Natural killer cell (primary cell): ENCODE measurements around the gene CD276. TPM values are rescaled to one million over a fixed set of nuclear protein-coding genes. Genes with fewer than 3 reads are reported as not detected.

Experiments
- ATAC-seq, 3 donors: fragments of 150-1000 bp in 2 of 3; fragments of 200-7000 bp in 1 of 3; cut with Tn5 transposase; 1 replicate in 1 of 3; 2 replicates in 2 of 3; pipeline ENCODE4 v1.10.0; 2021; ENCODE audit warnings: mild to moderate bottlenecking in 2 of 3, moderate library complexity in 2 of 3
- DNase-seq, 2 donors: peaks; one replicate each; pipeline versions ENCODE4 v3.0.0 to v3.0.0-alpha.2; 2013 to 2021; ENCODE audit warnings: mixed read lengths in 1 of 2
- H3K27ac ChIP-seq: one replicate; pipeline ENCODE4 v1.5.1; 2013; ENCODE audit warnings: mild to moderate bottlenecking, low read length
- H3K27me3 ChIP-seq: one replicate; pipeline ENCODE4 v1.6.1; 2013; ENCODE audit warnings: low read length; ENCODE audit not compliant: control insufficient read depth, insufficient read depth
- H3K36me3 ChIP-seq: one replicate; pipeline ENCODE4 v1.6.1; 2013; ENCODE audit warnings: low read length; ENCODE audit not compliant: control insufficient read depth, insufficient read depth
- H3K4me1 ChIP-seq: one replicate; pipeline ENCODE4 v1.6.1; 2013; ENCODE audit warnings: low read length; ENCODE audit not compliant: control insufficient read depth, insufficient read depth
- H3K4me3 ChIP-seq: one replicate; pipeline ENCODE4 v1.5.1; 2013; ENCODE audit warnings: low read length
- H3K9me3 ChIP-seq: one replicate; pipeline ENCODE4 v1.6.1; 2013; ENCODE audit warnings: low read length; ENCODE audit not compliant: control insufficient read depth, insufficient read depth
- H3K27ac Mint-ChIP-seq, 2 donors: one replicate each; pipeline ENCODE4 v1.8.0; 2022; ENCODE audit warnings: mild to moderate bottlenecking in 2 of 2, mixed read lengths in 2 of 2, moderate library complexity in 1 of 2
- H3K27me3 Mint-ChIP-seq, 2 donors: one replicate each; pipeline ENCODE4 v1.8.0; 2022; ENCODE audit warnings: low read depth in 2 of 2, mixed read lengths in 2 of 2
- H3K36me3 Mint-ChIP-seq: one replicate; pipeline ENCODE4 v1.8.0; 2022; ENCODE audit warnings: mixed read lengths
- H3K4me1 Mint-ChIP-seq, 2 donors: one replicate each; pipeline ENCODE4 v1.8.0; 2022; ENCODE audit warnings: mixed read lengths in 2 of 2
- H3K4me3 Mint-ChIP-seq: one replicate; pipeline ENCODE4 v1.8.0; 2022; ENCODE audit warnings: mild to moderate bottlenecking, moderate library complexity, mixed read lengths
- H3K9me3 Mint-ChIP-seq, 2 donors: one replicate each; pipeline ENCODE4 v1.8.0; 2022; ENCODE audit warnings: mixed read lengths in 2 of 2
- CTCF ChIP-seq: fragments of 200-600 bp; IDR thresholded peaks from one replicate; pipeline ENCODE4 v1.8.0; 2022; ENCODE audit warnings: antibody characterized with exemption
- WGBS: methylation state at CpG from one replicate; pipeline ENCODE4 v1.1.7; 2013; ENCODE audit warnings: missing lambda C conversion rate; ENCODE audit not compliant: insufficient coverage; 5-methylcytosine and 5-hydroxymethylcytosine counted together
- intact Hi-C: fragments of 100-400 bp; cut with micrococcal nuclease; formaldehyde crosslinking; loops from one replicate; pipeline ENCODE4 v1.14.2; 2022
- total RNA-seq, 4 donors: library from RNA; stranded (reverse); fragments of 120-200 nt in 1 of 4; gene quantifications; one replicate each; pipeline versions ENCODE4 v1.2.3 to v1.2.4, GENCODE V29; 2013 to 2022

Gene CD276
- total RNA-seq, 3 donors from 2014 or later (not counting 1 experiment from before 2014, with no cell fraction given): not detected

DNA sequence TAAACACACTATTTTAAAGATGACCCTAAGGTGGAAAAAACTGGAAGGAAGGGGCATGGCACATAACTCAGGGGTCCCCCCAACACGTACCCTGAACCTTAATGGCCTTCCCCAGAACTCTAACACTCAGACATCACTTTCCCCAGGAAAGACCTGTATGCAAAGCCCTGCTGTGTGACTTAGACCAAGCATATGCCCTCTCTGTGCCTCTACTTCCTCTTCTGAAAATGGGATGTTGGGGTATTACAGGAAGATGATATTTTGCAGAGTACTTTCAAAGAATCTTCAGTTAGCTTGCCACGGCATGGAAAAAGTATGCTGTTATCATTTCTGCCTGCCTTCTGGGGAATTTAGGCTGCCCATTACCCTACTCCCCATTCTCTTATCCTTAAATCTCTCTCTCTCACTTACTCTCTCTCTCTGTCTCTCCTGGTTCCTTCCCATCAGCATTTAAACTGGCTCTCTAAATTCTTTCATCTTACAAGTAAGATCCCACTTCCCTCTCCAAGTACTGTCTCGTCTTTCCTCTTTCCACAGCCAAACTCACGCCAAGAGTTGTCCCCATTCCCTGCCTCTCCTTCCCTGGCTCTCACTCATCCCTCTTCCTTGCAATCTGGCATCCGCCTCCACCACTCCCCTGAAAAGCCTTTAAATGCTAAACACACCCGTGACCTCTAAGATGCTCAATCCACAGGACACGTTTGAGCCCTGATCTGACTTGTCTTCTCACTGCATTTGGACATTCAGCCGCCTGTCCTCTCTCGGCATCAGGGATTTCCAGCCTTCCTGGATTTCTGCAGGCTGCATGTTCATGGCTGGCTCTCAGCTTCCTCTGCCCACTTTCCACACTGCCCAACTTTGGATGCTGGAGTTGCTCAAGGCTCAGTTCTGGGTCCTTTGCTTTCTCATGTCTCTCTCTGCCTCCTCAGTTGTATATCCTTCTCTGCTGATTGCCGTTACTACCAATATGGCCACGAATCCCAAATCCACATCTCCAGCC, 76.4 kb downstream of the CD276 start:
- no peak for DNase-seq
- Mint-ChIP-seq H3K4me3 (no peak overlapping the region), H3K4me1 (no peaks in the 10 kb centered on the region), H3K9me3 (no peaks in the 10 kb centered on the region), H3K27ac (no peak overlapping the region), H3K36me3 (no peaks in the 10 kb centered on the region), H3K27me3 (peaks cover 10 to 19% of the 10 kb centered on the region in 2 donors)
- Histone ChIP-seq H3K36me3 (no peaks in the 10 kb centered on the region), H3K4me1 (no peaks in the 10 kb centered on the region), H3K4me3 (no peak overlapping the region), H3K27me3 (no peaks in the 10 kb centered on the region), H3K27ac (no peak overlapping the region), H3K9me3 (no peaks in the 10 kb centered on the region)
- ATAC-seq: no peak
- 58% methylated on average over 11 of the region's 11 CpGs for WGBS
- TF ChIP-seq CTCF: no peak
- intact Hi-C loops: no loop called here

GRCh38 chr15:73763931-73764330, 79.7 kb downstream of the CD276 start:
- no peaks in the 10 kb centered on the region for H3K36me3 Mint-ChIP-seq
- Histone ChIP-seq H3K4me1 (no peaks in the 10 kb centered on the region), H3K9me3 (no peaks in the 10 kb centered on the region), H3K36me3 (no peaks in the 10 kb centered on the region), H3K4me3 (no peak overlapping the region), H3K27me3 (no peaks in the 10 kb centered on the region), H3K27ac (no peak overlapping the region)
- TF ChIP-seq CTCF: no peak
- DNase-seq: no peak
- intact Hi-C loops: no loop called here
- ATAC-seq: no peak
- H3K4me1 Mint-ChIP-seq: peaks cover 0 to 12% of the 10 kb centered on the region in 2 donors
- peaks cover 4 to 8% of the 10 kb centered on the region in 2 donors for H3K9me3 Mint-ChIP-seq
- no peak overlapping the region for H3K27ac Mint-ChIP-seq
- H3K4me3 Mint-ChIP-seq: no peak overlapping the region
- H3K27me3 Mint-ChIP-seq: peaks cover 0 to 9% of the 10 kb centered on the region in 2 donors
- 67% methylated on average over 3 of the region's 3 CpGs for WGBS

Other genes with a start within 250 kb of the CD276 start
- not detected for gene REC114, start 241.2 kb upstream of the CD276 start, total RNA-seq
- gene NPTN, start 51.0 kb upstream of the CD276 start, total RNA-seq: 10 to 100 TPM; 37.9 to 46.9 (median 46.4) TPM
- gene INSYN1, start 69.0 kb downstream of the CD276 start, total RNA-seq: not detected
- not detected for gene TBC1D21, start 189.2 kb downstream of the CD276 start, total RNA-seq
- gene LOXL1, start 242.1 kb downstream of the CD276 start, total RNA-seq: 1 to 10 TPM; 1.1 to 1.4 (median 1.3) TPM